IMR-90 (cell line): ENCODE measurements around the gene CYP2J2. TPM values are rescaled to one million over a fixed set of nuclear protein-coding genes. Genes with fewer than 3 reads are reported as not detected.

ENCODE experiments used
- ATAC-seq: fragments of 200-7000 bp; cut with Tn5 transposase; 2 replicates; pipeline ENCODE4 v1.9.1; 2020; ENCODE audit warnings: low read depth, mild to moderate bottlenecking, moderate library complexity
- BruUV-seq: library from RNA; stranded (reverse); fragments of 400-500 nt; replicated peaks from 2 replicates; lab custom pipeline; 2021; lab: Mats Ljungman, UMichigan
- CTCF ChIA-PET: fragments of 300-600 bp; formaldehyde crosslinking; extraction: SDS; loops from one replicate; lab custom pipeline; 2021; ENCODE audit warnings: antibody characterized with exemption; lab: Yijun Ruan, JAX
- POLR2A ChIA-PET: fragments of 300-600 bp; sonication (Branson Sonifier 250); formaldehyde crosslinking; loops from one replicate; lab custom pipeline; 2022; ENCODE audit warnings: antibody characterized with exemption; ENCODE audit not compliant: unreplicated experiment; lab: Charles Lee
- DNase-seq: peaks from one replicate; pipeline ENCODE4 v3.0.0; 2013
- H2AFZ ChIP-seq: replicated peaks from 2 replicates; pipeline ENCODE3; 2013; ENCODE audit warnings: low read length, mild to moderate bottlenecking; ENCODE audit not compliant: poor library complexity
- H2AK5ac ChIP-seq: 2 replicates; pipeline ENCODE4 v1.6.1; 2013; ENCODE audit warnings: low read depth, low read length, inconsistent platforms
- H2AK9ac ChIP-seq: replicated peaks from 2 replicates; pipeline ENCODE3; 2013; ENCODE audit warnings: mild to moderate bottlenecking, low read depth, low read length, moderate library complexity; ENCODE audit not compliant: poor library complexity
- H2BK120ac ChIP-seq: 2 replicates; pipeline ENCODE4 v1.6.1; 2013; ENCODE audit warnings: low read depth, low read length, inconsistent platforms
- H2BK15ac ChIP-seq: 3 replicates; pipeline ENCODE4 v1.6.1; 2013; ENCODE audit warnings: low read depth, low read length, inconsistent platforms
- H2BK20ac ChIP-seq: 2 replicates; pipeline ENCODE4 v1.6.1; 2013; ENCODE audit warnings: low read depth, mild to moderate bottlenecking, inconsistent platforms, low read length, moderate library complexity
- H2BK5ac ChIP-seq: 2 replicates; pipeline ENCODE4 v1.6.1; 2013; ENCODE audit warnings: mild to moderate bottlenecking, low read depth, low read length, inconsistent platforms; ENCODE audit not compliant: poor library complexity, severe bottlenecking
- H3K14ac ChIP-seq: replicated peaks from 2 replicates; pipeline ENCODE4 v1.6.1; 2013; ENCODE audit warnings: low read depth, low read length, inconsistent platforms
- H3K18ac ChIP-seq: 2 replicates; pipeline ENCODE4 v1.6.1; 2013; ENCODE audit warnings: low read depth, low read length, control low read depth
- H3K23ac ChIP-seq: 2 replicates; pipeline ENCODE4 v1.6.1; 2013; ENCODE audit warnings: low read depth, low read length, inconsistent platforms
- H3K27ac ChIP-seq: 2 replicates; pipeline ENCODE4 v1.5.1; 2013; ENCODE audit warnings: mild to moderate bottlenecking, control low read depth, low read length; ENCODE audit not compliant: insufficient read depth
- H3K27me3 ChIP-seq: 2 replicates; pipeline ENCODE4 v1.6.1; 2013; ENCODE audit warnings: low read length; ENCODE audit not compliant: control insufficient read depth, insufficient read depth
- H3K36me3 ChIP-seq: 2 replicates; pipeline ENCODE4 v1.6.1; 2013; ENCODE audit warnings: low read length, mixed read lengths; ENCODE audit not compliant: control insufficient read depth, insufficient read depth
- H3K4ac ChIP-seq: 2 replicates; pipeline ENCODE4 v1.6.1; 2013; ENCODE audit warnings: low read depth, low read length, inconsistent platforms
- H3K4me1 ChIP-seq: 2 replicates; pipeline ENCODE4 v1.6.1; 2013; ENCODE audit warnings: low read length, mixed read lengths; ENCODE audit not compliant: control insufficient read depth, insufficient read depth
- H3K4me2 ChIP-seq: 2 replicates; pipeline ENCODE4 v1.6.1; 2013; ENCODE audit warnings: low read depth, mild to moderate bottlenecking, control low read depth, low read length, moderate library complexity
- H3K4me3 ChIP-seq: 2 replicates; pipeline ENCODE4 v1.5.1; 2013; ENCODE audit warnings: low read depth, mild to moderate bottlenecking, control low read depth, low read length, moderate library complexity; ENCODE audit not compliant: insufficient read depth
- H3K56ac ChIP-seq: 2 replicates; pipeline ENCODE4 v1.6.1; 2013; ENCODE audit warnings: low read length, inconsistent platforms; ENCODE audit not compliant: insufficient read depth; ENCODE audit errors: extremely low read depth
- H3K79me1 ChIP-seq, 2 experiments: 2 replicates each; pipeline ENCODE4 v1.6.1; 2013; ENCODE audit warnings: low read length in 2 of 2, inconsistent platforms in 1 of 2, low read depth in 1 of 2
- H3K9ac ChIP-seq: 2 replicates; pipeline ENCODE4 v1.6.1; 2013; ENCODE audit warnings: low read depth, low read length, control low read depth
- H3K9me1 ChIP-seq: 2 replicates; pipeline ENCODE4 v1.6.1; 2013; ENCODE audit warnings: low read length, inconsistent platforms; ENCODE audit not compliant: insufficient read depth
- H3K9me3 ChIP-seq: 2 replicates; pipeline ENCODE4 v1.6.1; 2013; ENCODE audit warnings: low read length; ENCODE audit not compliant: control insufficient read depth, insufficient read depth
- H4K20me1 ChIP-seq: 2 replicates; pipeline ENCODE4 v1.6.1; 2013; ENCODE audit warnings: low read length, inconsistent platforms; ENCODE audit not compliant: insufficient read depth
- H4K5ac ChIP-seq: 2 replicates; pipeline ENCODE4 v1.6.1; 2013; ENCODE audit warnings: mild to moderate bottlenecking, low read depth, low read length, control low read depth
- H4K8ac ChIP-seq, 2 experiments: 2 replicates each; pipeline ENCODE4 v1.6.1; 2013; ENCODE audit warnings: low read depth in 2 of 2, low read length in 2 of 2, control low read depth in 1 of 2, inconsistent platforms in 1 of 2
- H4K91ac ChIP-seq: 2 replicates; pipeline ENCODE4 v1.6.1; 2013; ENCODE audit warnings: low read depth, low read length, inconsistent platforms; ENCODE audit not compliant: insufficient read depth
- BHLHE40 ChIP-seq: fragments of 150-350 bp; IDR thresholded peaks from 2 replicates; pipeline ENCODE4 v1.6.1; 2016; ENCODE audit warnings: mild to moderate bottlenecking, low read depth, low read length
- CEBPB ChIP-seq: IDR thresholded peaks from 2 replicates; pipeline ENCODE4 v1.6.1; 2012; ENCODE audit warnings: low read depth, low read length, improper control_type of control experiment
- CHD1 ChIP-seq: IDR thresholded peaks from 2 replicates; pipeline ENCODE4 v1.6.1; 2012; ENCODE audit warnings: low read depth, low read length, improper control_type of control experiment
- FOS ChIP-seq: fragments of 150-350 bp; IDR thresholded peaks from 2 replicates; pipeline ENCODE4 v1.6.1; 2016; ENCODE audit warnings: low read depth, low read length
- MAFK ChIP-seq: IDR thresholded peaks from 2 replicates; pipeline ENCODE4 v1.6.1; 2012; ENCODE audit warnings: low read depth, low read length, improper control_type of control experiment
- MAZ ChIP-seq: IDR thresholded peaks from 2 replicates; pipeline ENCODE4 v1.6.1; 2012; ENCODE audit warnings: low read depth, mild to moderate bottlenecking, low read length, improper control_type of control experiment, moderate library complexity, borderline replicate concordance
- POLR2A ChIP-seq: IDR thresholded peaks from 2 replicates; pipeline ENCODE4 v1.6.1; 2012; ENCODE audit warnings: mild to moderate bottlenecking, low read depth, low read length
- RCOR1 ChIP-seq: IDR thresholded peaks from 2 replicates; pipeline ENCODE4 v1.6.1; 2012; ENCODE audit warnings: mild to moderate bottlenecking, low read length, improper control_type of control experiment; ENCODE audit not compliant: insufficient replicate concordance
- SMC3 ChIP-seq: fragments of 150-350 bp; IDR thresholded peaks from 2 replicates; pipeline ENCODE4 v1.6.1; 2016; ENCODE audit warnings: low read depth, mild to moderate bottlenecking, antibody characterized with exemption, low read length, moderate library complexity
- WGBS, 2 experiments: methylation state at CpG; one replicate each; pipeline versions ENCODE4 v1.1.5 to v1.1.7; 2013; ENCODE audit warnings: missing lambda C conversion rate in 2 of 2; ENCODE audit not compliant: insufficient read length in 1 of 2; ENCODE audit errors: extremely low coverage in 2 of 2; 5-methylcytosine and 5-hydroxymethylcytosine counted together
- dilution Hi-C: fragments of 300-500 bp; cut with HindIII; formaldehyde crosslinking; loops from one replicate; pipeline ENCODE4 v1.14.3; 2018; ENCODE audit warnings: low sequenced_read_pairs; ENCODE audit not compliant: unreplicated experiment
- in situ Hi-C: fragments of 300-500 bp; cut with MboI; formaldehyde crosslinking; loops from 3 replicates; pipeline ENCODE4 v1.14.3; 2019; ENCODE audit warnings: low sequenced_read_pairs, inconsistent platforms, mixed read lengths
- intact Hi-C: fragments of 100-400 bp; cut with micrococcal nuclease; formaldehyde crosslinking; loops from 2 replicates; pipeline ENCODE4 v1.10.0; 2022
- polyA plus RNA-seq, 3 experiments: library from polyadenylated mRNA; depleted of rRNA; stranded (reverse); fragments of >200 nt; gene quantifications; 2 replicates each; pipeline ENCODE4 v1.2.3, GENCODE V29; 2012; ENCODE audit warnings: low replicate concordance in 1 of 3
- total RNA-seq: library from RNA; depleted of rRNA; stranded (reverse); fragments of >200 nt; gene quantifications from 2 replicates; pipeline ENCODE4 v1.2.3, GENCODE V29; 2012
- TF ChIP-seq, protein P1 (sequence below): fragments of 150-350 bp; IDR thresholded peaks from 2 replicates; pipeline ENCODE4 v1.6.1; 2017; ENCODE audit warnings: mild to moderate bottlenecking, antibody characterized with exemption, low read length, low read depth

The CYP2J2 gene
- total and polyA plus RNA-seq, 2 of the 4 experiments (the other 2 are of a cell fraction): 0.18 TPM; not detected in 1

DNA sequence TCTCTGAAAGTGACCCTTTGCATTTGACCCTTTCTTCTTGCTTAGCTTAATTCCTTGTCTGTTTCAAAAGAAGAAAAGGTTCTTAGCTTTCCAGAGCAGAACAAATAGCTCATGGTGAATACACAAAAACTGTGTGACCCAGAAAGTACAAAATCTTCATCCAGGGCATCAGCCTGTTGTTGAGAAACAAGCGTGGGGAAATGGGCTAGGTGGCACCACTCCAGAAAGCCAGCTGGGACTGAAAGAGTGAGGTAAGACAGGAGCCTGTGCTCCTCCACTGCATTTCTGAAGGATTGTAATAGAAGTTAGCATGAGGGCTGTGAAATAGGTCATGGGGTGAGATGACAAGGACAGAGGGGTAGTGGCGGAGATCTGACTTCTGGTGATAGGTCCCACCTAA is 45.8 kb downstream of the CYP2J2 start:
- H3K23ac ChIP-seq: no peak overlapping the region
- H3K4me1 ChIP-seq: no peaks in the 10 kb centered on the region
- no peak overlapping the region for H3K14ac ChIP-seq
- H3K4me2 ChIP-seq: no peak overlapping the region
- BruUV-seq: no TSS peak
- no peak overlapping the region for H3K4ac ChIP-seq
- ChIA-PET POLR2A (no interaction called here), CTCF (interaction anchor here (1.8 kb wide), 1 partner anchor 67 kb away, joined by 9 read pairs; no protein-coding TSS in a partner anchor)
- in situ Hi-C loops (no loop called here), dilution Hi-C loops (no loop called here), intact Hi-C loops (no loop called here)
- peaks cover 4% of the 10 kb centered on the region; the same call in 1 of the 2 replicates for H3K27me3 ChIP-seq
- no peak overlapping the region for H2AK9ac ChIP-seq
- ATAC-seq (no peak), DNase-seq (no peak)
- no peak overlapping the region for H2AK5ac ChIP-seq
- H2BK5ac ChIP-seq: no peak overlapping the region
- no peaks in the 10 kb centered on the region; the same call in 1 of the 2 replicates for H3K9me3 ChIP-seq
- H2AFZ ChIP-seq: no peak overlapping the region
- no peak overlapping the region for H2BK20ac ChIP-seq
- no peak overlapping the region for H2BK120ac ChIP-seq
- no peak overlapping the region for H3K18ac ChIP-seq
- H4K91ac ChIP-seq: no peak overlapping the region
- H3K9ac ChIP-seq: no peak overlapping the region
- H3K27ac ChIP-seq: no peak overlapping the region
- no peak overlapping the region for H4K5ac ChIP-seq
- no peaks in the 10 kb centered on the region for H3K9me1 ChIP-seq
- H4K8ac ChIP-seq: no peak overlapping the region
- no peak overlapping the region for H3K4me3 ChIP-seq
- no peaks in the 10 kb centered on the region for H3K79me1 ChIP-seq
- H3K36me3 ChIP-seq: no peaks in the 10 kb centered on the region
- TF ChIP-seq CEBPB (no peak), MAFK (no peak), MAZ (no peak), FOS (no peak), POLR2A (no peak), SMC3 (no peak), BHLHE40 (no peak), RCOR1 (no peak), CHD1 (no peak)
- TF ChIP-seq, protein P1, sequence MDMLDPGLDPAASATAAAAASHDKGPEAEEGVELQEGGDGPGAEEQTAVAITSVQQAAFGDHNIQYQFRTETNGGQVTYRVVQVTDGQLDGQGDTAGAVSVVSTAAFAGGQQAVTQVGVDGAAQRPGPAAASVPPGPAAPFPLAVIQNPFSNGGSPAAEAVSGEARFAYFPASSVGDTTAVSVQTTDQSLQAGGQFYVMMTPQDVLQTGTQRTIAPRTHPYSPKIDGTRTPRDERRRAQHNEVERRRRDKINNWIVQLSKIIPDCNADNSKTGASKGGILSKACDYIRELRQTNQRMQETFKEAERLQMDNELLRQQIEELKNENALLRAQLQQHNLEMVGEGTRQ: no peak
- no peaks in the 10 kb centered on the region for H4K20me1 ChIP-seq
- no peak overlapping the region for H2BK15ac ChIP-seq
- H3K56ac ChIP-seq: no peak overlapping the region
- no CpG with 5 or more reads among the region's 2 CpGs for WGBS, 2 experiments
